Forelimb muscle (tissue), 1 donor: ENCODE data around the gene ABLIM2. TPM values are rescaled to one million over a fixed set of nuclear protein-coding genes. Genes with fewer than 3 reads are reported as not detected.

Experiments
- polyA plus RNA-seq: library from polyadenylated mRNA; unstranded; fragments of 120-200 nt; gene quantifications from one replicate; pipeline ENCODE4 v1.2.1, GENCODE V29; 2013; ENCODE audit not compliant: insufficient read length

The ABLIM2 gene
- polyA plus RNA-seq, 1 donor: 17.0 TPM

Other genes with a start within 250 kb of the ABLIM2 start
- 32.5 TPM for gene AFAP1, start 219.0 kb downstream of the ABLIM2 start, polyA plus RNA-seq
- gene SH3TC1, start 40.5 kb upstream of the ABLIM2 start, polyA plus RNA-seq: 8.5 TPM
- gene HTRA3, start 110.9 kb upstream of the ABLIM2 start, polyA plus RNA-seq: 47.5 TPM